SK-N-SH (cell line): Measurements from ENCODE around the gene NT5C1A.

Experiments used
- CTCF ChIP-seq: fragments of 200-600 bp; sonication (generic); IDR thresholded peaks from 2 replicates; pipeline ENCODE4 v1.6.1; 2017; ENCODE audit warnings: antibody characterized with exemption, mild to moderate bottlenecking, moderate library complexity
- MXI1 ChIP-seq: IDR thresholded peaks from 2 replicates; pipeline ENCODE4 v1.6.1; 2012; ENCODE audit warnings: mild to moderate bottlenecking, low read depth, low read length, improper control_type of control experiment

GRCh38 chr1:39643705-39644104 is 28.2 kb downstream of the NT5C1A start:
- TF ChIP-seq MXI1 = no peak
- TF ChIP-seq CTCF = no peak
